NOMO-1 treated with DMSO at 0.1 percent for 48 hours (cell line): Measurements from ENCODE around the gene TRIP13.
A peak's percentile ranks its signal among the peaks of the same experiment; 100 is the strongest.
"Not testable (repeated sequence)": the region's sequence is repeated elsewhere in the genome, so short reads cannot be mapped to it uniquely, and the experiment has no call there.

Source experiments
- DNase-seq: peaks from one replicate; lab custom pipeline; 2025; ENCODE audit not compliant: unreplicated experiment; lab: John Stamatoyannopoulos, UW

TRIP13 gene

GRCh38 chr5:889075-889710, 3.5 kb upstream of the TRIP13 start:
- no peak for DNase-seq

GRCh38 chr5:891117-891836, 1.4 kb upstream of the TRIP13 start:
- peak; percentile 59 for DNase-seq

GRCh38 chr5:891837-892393, 769 bp upstream of the TRIP13 start:
- peak; percentile 65 for DNase-seq

GRCh38 chr5:893137-893506, 438 bp downstream of the TRIP13 start:
- no peak for DNase-seq

- DNase-seq: no peak
Observed at GRCh38 chr5:893711-894110, 1.0 kb downstream of the TRIP13 start.

- DNase-seq: no peak
Observed at GRCh38 chr5:900781-901180, 8.1 kb downstream of the TRIP13 start.

- DNase-seq: no peak
Observed at GRCh38 chr5:902129-902916, 9.6 kb downstream of the TRIP13 start.

- DNase-seq: no peak
Observed at GRCh38 chr5:903756-904096, 11.0 kb downstream of the TRIP13 start.

- DNase-seq: no peak
Observed at GRCh38 chr5:905139-905642, 12.5 kb downstream of the TRIP13 start.

GRCh38 chr5:907366-907910, 14.8 kb downstream of the TRIP13 start:
- no peak for DNase-seq

GRCh38 chr5:908172-908571, 15.5 kb downstream of the TRIP13 start:
- no peak for DNase-seq

- no peak for DNase-seq
Observed at GRCh38 chr5:909086-909485, 16.4 kb downstream of the TRIP13 start.

- DNase-seq: no peak
Observed at GRCh38 chr5:909994-910768, 17.5 kb downstream of the TRIP13 start.

- DNase-seq: no peak
Observed at GRCh38 chr5:910769-911160, 18.1 kb downstream of the TRIP13 start.

- no peak for DNase-seq
Observed at GRCh38 chr5:911601-912000, 18.9 kb downstream of the TRIP13 start.

- DNase-seq: no peak
Observed at GRCh38 chr5:912280-913091, 19.8 kb downstream of the TRIP13 start.

- DNase-seq: no peak
Observed at GRCh38 chr5:914174-914573, 21.5 kb downstream of the TRIP13 start.

- no peak for DNase-seq
Observed at GRCh38 chr5:914612-915011, 21.9 kb downstream of the TRIP13 start.

GRCh38 chr5:915346-915745, 22.7 kb downstream of the TRIP13 start:
- not testable (repeated sequence) for DNase-seq

GRCh38 chr5:915946-916345, 23.3 kb downstream of the TRIP13 start:
- DNase-seq: no peak
